SKM-1 (cell line): ENCODE measurements around the gene U2AF1L4.
"Not testable (repeated sequence)": the region's sequence is repeated elsewhere in the genome, so short reads cannot be mapped to it uniquely, and the experiment has no call there.

Source experiments
- DNase-seq: peaks from one replicate; lab custom pipeline; 2025; ENCODE audit not compliant: unreplicated experiment; lab: John Stamatoyannopoulos, UW

U2AF1L4 gene

GRCh38 chr19:35727956-35728706 lies 17.1 kb downstream of the U2AF1L4 start:
- no peak for DNase-seq

- no peak for DNase-seq
Observed at GRCh38 chr19:35727053-35727955, 17.9 kb downstream of the U2AF1L4 start.

- DNase-seq: no peak
Observed at GRCh38 chr19:35725216-35725861, 19.9 kb downstream of the U2AF1L4 start.

GRCh38 chr19:35724560-35724959 lies 20.7 kb downstream of the U2AF1L4 start:
- no peak for DNase-seq

- DNase-seq: not testable (repeated sequence)
Observed at GRCh38 chr19:35724132-35724531, 21.1 kb downstream of the U2AF1L4 start.

- no peak for DNase-seq
Observed at GRCh38 chr19:35723671-35724070, 21.5 kb downstream of the U2AF1L4 start.

- no peak for DNase-seq
Observed at GRCh38 chr19:35722897-35723296, 22.3 kb downstream of the U2AF1L4 start.

GRCh38 chr19:35722461-35722860 lies 22.8 kb downstream of the U2AF1L4 start:
- no peak for DNase-seq

- no peak for DNase-seq
Observed at GRCh38 chr19:35721374-35721773, 23.8 kb downstream of the U2AF1L4 start.

- DNase-seq: no peak
Observed at GRCh38 chr19:35720648-35721047, 24.6 kb downstream of the U2AF1L4 start.

- DNase-seq: no peak
Observed at GRCh38 chr19:35720163-35720524, 25.1 kb downstream of the U2AF1L4 start.

- DNase-seq: no peak
Observed at GRCh38 chr19:35719402-35720162, 25.6 kb downstream of the U2AF1L4 start.

- DNase-seq: no peak
Observed at GRCh38 chr19:35718345-35719041, 26.7 kb downstream of the U2AF1L4 start.

GRCh38 chr19:35717665-35718344 lies 27.4 kb downstream of the U2AF1L4 start, which contains the start of gene KMT2B:
TSS of gene KMT2B (plus strand) at chr19:35718003. CDS start at chr19:35718019, 16 bp downstream.
- DNase-seq: no peak

- peak; percentile 95 for DNase-seq
Observed at GRCh38 chr19:35716801-35717664, 28.2 kb downstream of the U2AF1L4 start.

GRCh38 chr19:35715981-35716800 lies 29.0 kb downstream of the U2AF1L4 start:
- no peak for DNase-seq

GRCh38 chr19:35715355-35715809 lies 29.8 kb downstream of the U2AF1L4 start:
- no peak for DNase-seq
